BLaER1 treated with 17β-estradiol and CSF1 and Interleukin-3, amounts not matched to agents 10 nM and 100 nM (cell line): ENCODE results near the gene CIRBP.

Experiments
- H3K27ac ChIP-seq, 11 experiments: shearing (Covaris generic); formaldehyde crosslinking; 2 replicates each; pipeline ENCODE4 v1.8.1; 2022
- H3K27me3 ChIP-seq, 11 experiments: shearing (Covaris generic); formaldehyde crosslinking; 2 replicates each; pipeline ENCODE4 v1.8.1; 2022
- H3K36me3 ChIP-seq, 11 experiments: shearing (Covaris generic); formaldehyde crosslinking; 2 replicates each; pipeline ENCODE4 v1.8.1; 2022
- H3K4me1 ChIP-seq, 10 experiments: shearing (Covaris generic); formaldehyde crosslinking; 2 replicates each; pipeline ENCODE4 v1.8.1; 2022
- H3K4me2 ChIP-seq, 11 experiments: shearing (Covaris generic); formaldehyde crosslinking; 2 replicates each; pipeline ENCODE4 v1.8.1; 2022
- H3K4me3 ChIP-seq, 10 experiments: shearing (Covaris generic); formaldehyde crosslinking; 2 replicates each; pipeline ENCODE4 v1.8.1; 2022
- H3K9ac ChIP-seq, 11 experiments: shearing (Covaris generic); formaldehyde crosslinking; 2 replicates each; pipeline ENCODE4 v1.8.1; 2022
- H3K9me3 ChIP-seq, 11 experiments: shearing (Covaris generic); formaldehyde crosslinking; replicated peaks in 1 of 11; 2 replicates each; pipeline ENCODE4 v1.8.1; 2022
- H4K20me1 ChIP-seq, 11 experiments: shearing (Covaris generic); formaldehyde crosslinking; 2 replicates each; pipeline ENCODE4 v1.8.1; 2022
- Cebpa-rat ChIP-seq, 11 experiments: shearing (Covaris generic); IDR thresholded peaks; 2 replicates each; pipeline ENCODE4 v1.8.1; 2022

CIRBP gene

GRCh38 chr19:1249298-1249989 lies 19.7 kb upstream of the CIRBP start:
- peak overlapping the region; percentile 92 to 100 (median 99) for H3K4me3 ChIP-seq
- peak overlapping the region; percentile 33 to 100 (median 98) for H3K4me2 ChIP-seq
- H3K27me3 ChIP-seq, result no peaks in the 10 kb centered on the region
- H3K9ac ChIP-seq, result peak overlapping the region; percentile 92 to 99 (median 98)
- TF ChIP-seq Cebpa-rat (IDR thresholded peaks at IDR 0.05), result no peak
- H3K9me3 ChIP-seq, result peaks cover 0 to 5% (median 0%) of the 10 kb centered on the region in 11 experiments; a peak in 6 of 22 replicates
- H3K36me3 ChIP-seq, result peaks cover 31 to 38% (median 35%) of the 10 kb centered on the region in 11 experiments
- H3K27ac ChIP-seq, result peak overlapping the region; percentile 93 to 97 (median 95)
- peaks cover 43 to 51% (median 47%) of the 10 kb centered on the region in 10 experiments for H3K4me1 ChIP-seq
- H4K20me1 ChIP-seq, result peaks cover 31 to 67% (median 55%) of the 10 kb centered on the region in 11 experiments

- H3K27ac ChIP-seq, result peak overlapping the region; percentile 93 to 97 (median 95)
- H3K9me3 ChIP-seq, result peaks cover 0 to 5% (median 0%) of the 10 kb centered on the region in 11 experiments; a peak in 6 of 22 replicates
- peaks cover 37 to 67% (median 55%) of the 10 kb centered on the region in 11 experiments for H4K20me1 ChIP-seq
- H3K36me3 ChIP-seq, result peaks cover 37 to 44% (median 40%) of the 10 kb centered on the region in 11 experiments
- H3K4me3 ChIP-seq, result peak overlapping the region; percentile 92 to 100 (median 99)
- TF ChIP-seq Cebpa-rat (IDR thresholded peaks at IDR 0.05), result no peak
- H3K9ac ChIP-seq, result peak overlapping the region; percentile 89 to 99 (median 98)
- peaks cover 43 to 52% (median 47%) of the 10 kb centered on the region in 10 experiments for H3K4me1 ChIP-seq
- H3K27me3 ChIP-seq, result no peaks in the 10 kb centered on the region
- peak overlapping the region; percentile 28 to 100 (median 98) for H3K4me2 ChIP-seq
Observed at GRCh38 chr19:1249990-1250436, 19.1 kb upstream of the CIRBP start.

- Histone ChIP-seq H3K27ac (peak overlapping the region; percentile 93 to 97 (median 95)), H3K4me3 (peak overlapping the region; percentile 92 to 100 (median 99)), H3K36me3 (peaks cover 43 to 51% (median 47%) of the 10 kb centered on the region in 11 experiments), H3K27me3 (no peaks in the 10 kb centered on the region), H3K4me2 (peak overlapping the region; percentile 83 to 100 (median 98)), H3K9ac (peak overlapping the region; percentile 89 to 99 (median 98)), H4K20me1 (peaks cover 41 to 68% (median 55%) of the 10 kb centered on the region in 11 experiments), H3K9me3 (peaks cover 0 to 5% (median 0%) of the 10 kb centered on the region in 11 experiments; a peak in 6 of 22 replicates), H3K4me1 (peaks cover 43 to 52% (median 47%) of the 10 kb centered on the region in 10 experiments)
- TF ChIP-seq Cebpa-rat (IDR thresholded peaks at IDR 0.05), result no peak
Observed at GRCh38 chr19:1250437-1251260, 18.5 kb upstream of the CIRBP start.

- peak overlapping the region; percentile 93 to 97 (median 95) for H3K27ac ChIP-seq
- peak overlapping the region; percentile 89 to 99 (median 98) for H3K9ac ChIP-seq
- H3K27me3 ChIP-seq, result no peaks in the 10 kb centered on the region
- peaks cover 43 to 52% (median 47%) of the 10 kb centered on the region in 10 experiments for H3K4me1 ChIP-seq
- H3K9me3 ChIP-seq, result peaks cover 0 to 5% (median 0%) of the 10 kb centered on the region in 11 experiments; a peak in 6 of 22 replicates
- peaks cover 52 to 57% (median 56%) of the 10 kb centered on the region in 11 experiments for H3K36me3 ChIP-seq
- no peak for TF ChIP-seq Cebpa-rat (IDR thresholded peaks at IDR 0.05)
- peak overlapping the region; percentile 83 to 100 (median 98) for H3K4me2 ChIP-seq
- peaks cover 44 to 68% (median 56%) of the 10 kb centered on the region in 11 experiments for H4K20me1 ChIP-seq
- peak overlapping the region; percentile 92 to 100 (median 99) for H3K4me3 ChIP-seq
Observed at GRCh38 chr19:1251330-1252220, 17.6 kb upstream of the CIRBP start.

- H3K4me1 ChIP-seq, result peaks cover 48 to 55% (median 50%) of the 10 kb centered on the region in 10 experiments
- H3K36me3 ChIP-seq, result peaks cover 60 to 65% (median 63%) of the 10 kb centered on the region in 11 experiments
- H4K20me1 ChIP-seq, result peaks cover 52 to 75% (median 64%) of the 10 kb centered on the region in 11 experiments
- peak overlapping the region; percentile 92 to 100 (median 99) for H3K4me3 ChIP-seq
- peak overlapping the region; percentile 95 to 100 (median 98) for H3K4me2 ChIP-seq
- H3K9me3 ChIP-seq, result peaks cover 0 to 5% (median 0%) of the 10 kb centered on the region in 11 experiments; a peak in 6 of 22 replicates
- H3K9ac ChIP-seq, result peak overlapping the region; percentile 89 to 99 (median 98)
- peak overlapping the region; percentile 93 to 97 (median 95) for H3K27ac ChIP-seq
- H3K27me3 ChIP-seq, result no peaks in the 10 kb centered on the region
- no peak for TF ChIP-seq Cebpa-rat (IDR thresholded peaks at IDR 0.05)
Observed at GRCh38 chr19:1252221-1252820, 16.8 kb upstream of the CIRBP start.

GRCh38 chr19:1252821-1253513 lies 16.2 kb upstream of the CIRBP start:
- H3K4me1 ChIP-seq, result peaks cover 48 to 55% (median 50%) of the 10 kb centered on the region in 10 experiments
- H3K4me3 ChIP-seq, result peak overlapping the region; percentile 92 to 100 (median 99)
- peaks cover 58 to 81% (median 70%) of the 10 kb centered on the region in 11 experiments for H4K20me1 ChIP-seq
- no peaks in the 10 kb centered on the region for H3K27me3 ChIP-seq
- no peak for TF ChIP-seq Cebpa-rat (IDR thresholded peaks at IDR 0.05)
- H3K27ac ChIP-seq, result peak overlapping the region; percentile 93 to 97 (median 95)
- peaks cover 0 to 5% (median 0%) of the 10 kb centered on the region in 11 experiments; a peak in 6 of 22 replicates for H3K9me3 ChIP-seq
- H3K36me3 ChIP-seq, result peaks cover 65 to 71% (median 70%) of the 10 kb centered on the region in 11 experiments
- H3K4me2 ChIP-seq, result peak overlapping the region; percentile 98 to 100 (median 100)
- peak overlapping the region; percentile 89 to 99 (median 98) for H3K9ac ChIP-seq

GRCh38 chr19:1253514-1254080 lies 15.5 kb upstream of the CIRBP start:
- H3K4me3 ChIP-seq, result peak overlapping the region; percentile 92 to 100 (median 99)
- peaks cover 65 to 76% (median 74%) of the 10 kb centered on the region in 11 experiments for H3K36me3 ChIP-seq
- peak overlapping the region; percentile 98 to 100 (median 100) for H3K4me2 ChIP-seq
- peaks cover 51 to 57% (median 53%) of the 10 kb centered on the region in 10 experiments for H3K4me1 ChIP-seq
- peak overlapping the region; percentile 93 to 97 (median 95) for H3K27ac ChIP-seq
- no peak for TF ChIP-seq Cebpa-rat (IDR thresholded peaks at IDR 0.05)
- H3K27me3 ChIP-seq, result no peaks in the 10 kb centered on the region
- peaks cover 0 to 5% (median 0%) of the 10 kb centered on the region in 11 experiments; a peak in 6 of 22 replicates for H3K9me3 ChIP-seq
- peak overlapping the region; percentile 82 to 99 (median 96) for H3K9ac ChIP-seq
- H4K20me1 ChIP-seq, result peaks cover 63 to 88% (median 76%) of the 10 kb centered on the region in 11 experiments
